Measurements from ENCODE around the gene CD69.
A peak's percentile ranks its signal among the peaks of the same experiment; 100 is the strongest.
"Not testable (repeated sequence)": the region's sequence is repeated elsewhere in the genome, so short reads cannot be mapped to it uniquely, and the experiment has no call there.

CD69 gene

DNA sequence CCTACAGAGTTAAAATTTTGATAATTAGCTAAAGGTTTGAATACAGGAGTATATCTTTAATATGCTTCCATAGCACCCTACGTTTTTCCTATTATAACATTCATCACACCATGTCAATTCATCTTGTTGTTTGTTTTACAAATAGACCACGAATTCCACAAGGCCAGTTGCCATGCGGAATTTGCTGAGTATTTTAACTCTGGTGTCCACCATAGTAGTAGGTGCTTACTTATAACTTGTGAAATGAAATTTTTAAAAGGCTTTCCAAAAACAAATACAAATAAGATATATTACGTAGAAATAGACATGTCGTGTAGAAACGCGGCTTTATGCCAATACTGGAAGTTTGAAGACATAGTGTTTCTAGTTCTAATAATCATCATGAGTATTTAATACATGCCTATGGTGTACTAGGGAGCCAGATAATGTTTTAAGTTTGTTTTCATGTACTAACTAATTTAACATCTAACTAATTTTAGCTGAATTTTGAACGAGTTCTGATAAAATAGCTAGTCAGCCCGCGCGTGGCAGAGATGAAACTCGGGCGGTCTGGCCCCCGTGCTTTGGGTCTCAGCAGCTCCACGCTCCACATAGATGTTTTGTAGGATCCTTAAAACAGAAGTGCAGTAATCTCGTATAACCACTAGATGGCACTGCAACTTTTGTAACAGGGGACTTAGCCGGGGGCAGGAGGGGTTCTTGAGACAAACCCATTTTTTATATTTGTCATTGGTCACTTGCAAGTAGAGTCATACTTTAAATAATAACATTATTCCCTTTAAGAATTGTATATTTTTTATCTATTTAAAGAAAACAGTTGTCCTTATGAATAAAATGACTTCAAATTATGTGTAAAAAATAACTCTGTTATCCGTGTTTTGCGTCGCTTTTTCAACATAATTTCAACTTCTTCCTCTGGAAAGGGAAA lies 10.2 kb downstream of the CD69 start:
- DNase-seq: peak in 12 of 51 donors; percentile 3 to 59 (median 26)

- DNase-seq: no peak
Measured at GRCh38 chr12:9749640-9750039, 11.1 kb downstream of the CD69 start.

DNA sequence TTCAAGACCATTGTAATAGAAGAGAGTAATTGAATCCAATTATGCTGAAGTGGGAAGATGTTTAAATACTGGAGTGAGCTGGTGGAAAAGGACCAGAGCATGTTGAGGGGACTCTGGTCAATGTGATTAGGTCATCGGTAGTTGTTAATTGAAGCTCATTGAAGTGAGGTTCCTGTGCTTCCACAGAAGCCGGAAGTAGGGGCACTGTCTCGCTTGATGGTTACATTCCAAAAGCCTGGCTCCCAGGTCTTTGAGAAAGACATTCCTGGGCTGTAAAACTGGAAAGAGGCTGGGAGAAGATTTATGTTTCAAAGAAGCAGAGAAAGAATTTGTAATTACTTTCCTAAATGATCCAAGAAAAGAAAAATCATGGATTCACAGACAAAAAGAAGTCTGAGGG lies 15.5 kb downstream of the CD69 start:
- DNase-seq: no peak

DNA sequence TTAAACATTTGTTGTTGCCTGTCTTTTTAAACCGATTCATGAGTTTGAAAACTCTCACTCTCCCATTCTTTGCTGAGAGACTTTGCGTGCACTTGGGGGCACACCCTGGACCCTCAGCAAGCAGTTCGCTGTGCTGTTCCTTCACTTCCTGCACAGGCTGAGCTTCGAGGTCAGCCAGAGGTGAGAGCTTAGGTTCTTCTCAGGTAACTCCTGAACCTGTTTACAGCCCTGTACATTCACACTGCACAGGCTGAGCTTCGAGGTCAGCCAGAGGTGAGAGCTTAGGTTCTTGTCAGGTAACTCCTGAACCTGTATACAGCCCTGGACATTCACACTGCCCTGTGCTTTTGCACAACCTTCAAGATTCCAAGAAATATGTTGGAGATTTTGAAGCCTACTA lies 18.0 kb downstream of the CD69 start:
- DNase-seq: no peak

GRCh38 chr12:9741726-9742125 lies 19.0 kb downstream of the CD69 start:
- no peak for DNase-seq

- no peak for DNase-seq
Measured at GRCh38 chr12:9740106-9740750, 20.5 kb downstream of the CD69 start.

DNA sequence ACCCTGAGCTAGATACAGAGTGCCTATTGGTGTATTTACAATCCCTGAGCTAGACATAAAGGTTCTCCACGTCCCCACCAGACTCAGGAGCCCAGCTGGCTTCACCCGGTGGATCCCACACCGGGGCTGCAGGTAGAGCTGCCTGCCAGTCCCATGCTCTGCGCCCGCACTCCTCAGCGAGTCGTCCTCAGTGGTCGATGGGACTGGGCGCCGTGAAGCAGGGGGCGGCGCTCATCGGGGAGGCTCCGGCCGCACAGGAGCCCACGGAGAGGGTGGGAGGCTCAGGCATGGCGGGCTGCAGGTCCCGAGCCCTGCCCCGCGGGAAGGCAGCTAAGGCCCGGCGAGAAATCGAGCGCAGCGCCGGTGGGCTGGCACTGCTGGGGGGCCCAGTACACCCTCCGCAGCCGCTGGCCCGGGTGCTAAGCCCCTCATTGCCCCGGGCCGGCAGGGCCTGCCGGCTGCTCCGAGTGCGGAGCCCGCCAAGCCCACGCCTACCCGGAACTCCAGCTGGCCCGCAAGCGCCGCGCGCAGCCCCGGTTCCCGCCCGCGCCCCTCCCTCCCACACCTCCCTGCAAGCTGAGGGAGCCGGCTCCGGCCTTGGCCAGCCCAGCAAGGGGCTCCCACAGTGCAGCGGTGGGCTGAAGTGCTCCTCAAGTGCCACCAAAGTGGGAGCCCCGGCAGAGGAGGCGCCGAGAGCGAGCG lies 21.1 kb downstream of the CD69 start:
- not testable (repeated sequence) for DNase-seq

- DNase-seq: not testable (repeated sequence)
Measured at GRCh38 chr12:9738905-9739304, 21.8 kb downstream of the CD69 start.

GRCh38 chr12:9736936-9737705 lies 23.6 kb downstream of the CD69 start:
- DNase-seq: no peak

GRCh38 chr12:9735601-9736000 lies 25.1 kb downstream of the CD69 start:
- no peak for DNase-seq

- DNase-seq: no peak
Measured at GRCh38 chr12:9732921-9733461, 27.7 kb downstream of the CD69 start, which contains the start of gene CLECL1. Gene CLECL1, minus strand, starts transcription at chr12:9733097.

DNA sequence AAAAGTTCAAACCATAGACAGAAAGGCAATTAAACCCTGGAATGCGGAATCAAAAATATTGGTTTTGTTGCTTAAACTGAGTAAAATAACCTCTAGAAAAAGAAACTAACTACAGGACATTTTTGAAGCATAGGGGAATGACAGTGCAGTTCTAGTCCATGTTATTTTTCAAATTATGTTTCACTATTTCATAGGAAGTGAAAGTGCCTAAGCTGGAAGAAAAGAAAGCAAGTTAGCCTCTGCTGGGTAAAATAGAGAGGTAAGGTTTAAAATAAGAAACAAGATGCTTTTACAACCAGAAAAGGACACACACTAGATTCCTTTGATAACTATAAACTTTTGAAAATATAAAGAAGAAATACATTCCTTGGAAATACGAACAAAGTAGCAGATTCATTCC lies 28.9 kb downstream of the CD69 start:
- no peak for DNase-seq

- no peak for DNase-seq
Measured at GRCh38 chr12:9731393-9731792, 29.3 kb downstream of the CD69 start.

- DNase-seq: no peak
Measured at GRCh38 chr12:9730591-9730990, 30.1 kb downstream of the CD69 start.

DNA sequence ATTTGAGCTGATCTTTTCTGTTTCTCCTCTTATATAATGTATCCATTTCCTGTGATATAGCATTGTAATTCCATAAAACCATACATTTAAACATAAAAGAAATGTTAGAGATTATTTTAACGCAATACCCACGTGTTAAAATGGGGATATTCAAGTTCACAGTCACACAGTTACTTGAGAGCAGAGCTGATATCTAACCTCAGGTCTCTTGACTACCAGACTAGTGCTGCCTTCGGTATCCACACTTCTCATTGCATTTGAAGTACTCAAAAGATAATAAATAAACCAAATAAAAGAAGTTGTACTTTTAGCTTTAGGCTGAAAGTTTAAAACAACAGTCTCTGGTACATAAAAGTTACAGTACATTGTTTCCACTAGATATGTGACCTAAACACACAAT lies 30.7 kb downstream of the CD69 start:
- no peak for DNase-seq

- no peak for DNase-seq
Measured at GRCh38 chr12:9729082-9729481, 31.6 kb downstream of the CD69 start.

DNA sequence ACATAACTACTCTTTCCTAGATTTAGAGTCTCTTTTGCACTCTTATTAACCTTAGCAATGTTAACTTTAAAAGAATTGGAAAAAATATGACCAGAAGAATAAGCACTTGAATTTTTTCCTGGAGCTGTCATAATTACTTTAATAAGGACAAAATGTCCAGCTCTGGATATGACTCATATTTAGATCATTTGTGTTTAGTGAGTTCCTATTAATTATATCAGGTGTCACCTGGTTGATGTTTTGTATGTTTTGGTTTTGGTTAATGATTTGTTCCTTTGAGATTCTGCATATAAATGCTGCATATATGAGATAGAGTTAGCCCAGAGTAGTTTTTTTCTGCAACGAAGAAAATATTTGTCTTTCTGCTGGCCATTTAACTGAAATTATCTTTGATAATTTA lies 32.9 kb downstream of the CD69 start:
- no peak for DNase-seq

DNA sequence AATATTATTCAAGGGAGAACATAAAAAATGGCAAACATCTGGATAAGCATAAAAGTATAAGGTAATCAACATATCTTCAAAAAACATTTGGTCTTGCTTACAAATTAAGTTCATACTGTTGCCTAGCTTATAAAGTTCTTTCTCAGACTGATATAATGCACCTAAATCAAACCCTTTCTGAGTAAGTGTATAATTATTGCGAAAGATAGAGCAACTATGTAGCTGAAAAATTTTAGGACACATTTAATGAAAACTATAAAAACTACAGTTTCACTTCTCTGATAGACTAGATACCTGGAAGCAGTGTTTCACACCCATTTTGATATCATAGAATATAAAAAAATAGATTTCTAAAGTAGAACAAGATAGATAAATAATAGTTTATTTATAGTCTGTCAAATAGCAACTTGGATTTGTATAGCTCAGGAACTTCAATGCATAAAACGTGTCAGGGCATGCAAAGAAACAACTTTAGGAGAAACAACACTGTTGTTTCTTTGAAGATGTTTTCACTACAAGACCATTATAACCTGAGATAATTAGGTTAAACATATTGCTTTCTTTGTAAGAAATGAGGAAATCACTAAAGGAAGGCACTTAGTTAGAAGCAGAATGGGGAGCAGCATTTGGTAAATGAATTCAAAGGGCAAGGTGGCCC lies 35.4 kb downstream of the CD69 start:
- no peak for DNase-seq

- DNase-seq: no peak
Measured at GRCh38 chr12:9724023-9724422, 36.7 kb downstream of the CD69 start.

DNA sequence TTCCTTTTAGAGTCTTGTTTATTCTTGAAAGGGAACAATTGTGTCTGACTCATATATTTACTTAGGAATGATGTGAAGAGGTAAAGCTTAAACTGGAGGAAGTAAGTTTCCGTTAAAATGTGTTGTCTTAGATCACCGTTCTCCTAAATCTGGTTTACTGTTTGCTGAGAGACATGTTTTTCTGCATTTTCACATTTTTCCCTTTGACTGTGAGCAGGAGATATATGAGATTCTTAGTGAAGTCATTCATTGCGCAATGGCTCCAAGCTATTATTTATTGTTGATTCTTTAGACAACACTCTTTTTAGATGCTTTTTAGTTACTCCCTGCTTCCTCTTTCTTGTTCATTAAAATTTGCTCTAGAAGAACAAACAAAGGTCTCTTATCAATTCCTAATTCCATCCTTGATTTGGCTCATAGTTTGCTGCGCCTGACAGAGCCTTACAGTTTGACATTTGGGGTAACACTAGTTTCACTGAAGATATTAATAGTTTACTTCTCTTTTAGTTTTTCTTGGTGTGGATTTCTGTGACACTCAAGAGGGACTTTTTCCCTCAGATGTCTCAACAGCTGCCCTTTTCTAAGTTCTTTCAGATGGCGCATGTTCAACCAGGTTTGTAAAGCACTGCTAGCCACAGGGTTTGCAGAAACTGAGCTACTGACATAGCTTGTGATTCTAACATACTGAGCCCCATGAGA lies 39.2 kb downstream of the CD69 start:
- DNase-seq: no peak
